Trophoblast cell (in vitro differentiated cells and primary cell): ENCODE measurements around the gene ATXN1.
A peak's percentile ranks its signal among the peaks of the same experiment; 100 is the strongest.

ENCODE experiments used
- DNase-seq, 2 donors: peaks; one replicate each; pipeline ENCODE4 v3.0.0-alpha.2; 2016
- H2AFZ ChIP-seq: 2 replicates; pipeline ENCODE4 v1.6.1; 2013; ENCODE audit warnings: low read length, moderate library complexity, mild to moderate bottlenecking; ENCODE audit not compliant: insufficient read depth, poor library complexity
- H2AK5ac ChIP-seq: 2 replicates; pipeline ENCODE4 v1.6.1; 2013; ENCODE audit warnings: mild to moderate bottlenecking, low read length
- H2BK120ac ChIP-seq: 2 replicates; pipeline ENCODE4 v1.6.1; 2013; ENCODE audit warnings: low read length, mild to moderate bottlenecking, moderate library complexity; ENCODE audit not compliant: insufficient read depth, poor library complexity
- H2BK12ac ChIP-seq: 2 replicates; pipeline ENCODE4 v1.6.1; 2013; ENCODE audit warnings: mild to moderate bottlenecking, low read length, moderate library complexity
- H2BK5ac ChIP-seq: 2 replicates; pipeline ENCODE4 v1.6.1; 2013; ENCODE audit warnings: low read length, low read depth, moderate library complexity, mild to moderate bottlenecking; ENCODE audit not compliant: poor library complexity
- H3K14ac ChIP-seq: 2 replicates; pipeline ENCODE4 v1.6.1; 2013; ENCODE audit warnings: mild to moderate bottlenecking, low read length
- H3K18ac ChIP-seq: 2 replicates; pipeline ENCODE4 v1.6.1; 2013; ENCODE audit warnings: mild to moderate bottlenecking, low read length
- H3K23ac ChIP-seq: 2 replicates; pipeline ENCODE4 v1.6.1; 2013; ENCODE audit warnings: low read length
- H3K27ac ChIP-seq: 2 replicates; pipeline ENCODE4 v1.5.1; 2013; ENCODE audit warnings: low read depth, mild to moderate bottlenecking, inconsistent platforms, low read length, moderate library complexity
- H3K27me3 ChIP-seq: 2 replicates; pipeline ENCODE4 v1.6.1; 2013; ENCODE audit warnings: inconsistent platforms, mild to moderate bottlenecking, low read length, moderate library complexity; ENCODE audit not compliant: insufficient read depth
- H3K36me3 ChIP-seq, 2 experiments: 1 replicate in 1 of 2; 2 replicates in 1 of 2; pipeline ENCODE4 v1.6.1; 2013; ENCODE audit warnings: low read length in 2 of 2, mild to moderate bottlenecking in 2 of 2, moderate library complexity in 1 of 2; ENCODE audit not compliant: insufficient read depth in 2 of 2, control insufficient read depth in 1 of 2
- H3K4ac ChIP-seq: 2 replicates; pipeline ENCODE4 v1.6.1; 2013; ENCODE audit warnings: low read depth, mild to moderate bottlenecking, low read length, moderate library complexity
- H3K4me1 ChIP-seq, 2 experiments: 1 replicate in 1 of 2; 2 replicates in 1 of 2; pipeline ENCODE4 v1.6.1; 2013; ENCODE audit warnings: low read length in 2 of 2, mild to moderate bottlenecking in 2 of 2, moderate library complexity in 1 of 2; ENCODE audit not compliant: insufficient read depth in 2 of 2, control insufficient read depth in 1 of 2
- H3K4me2 ChIP-seq: 2 replicates; pipeline ENCODE4 v1.6.1; 2013; ENCODE audit warnings: inconsistent platforms, mild to moderate bottlenecking, low read length, moderate library complexity
- H3K4me3 ChIP-seq: 2 replicates; pipeline ENCODE4 v1.5.1; 2013; ENCODE audit warnings: mild to moderate bottlenecking, low read depth, low read length, inconsistent platforms
- H3K79me1 ChIP-seq: one replicate; pipeline ENCODE4 v1.6.1; 2013; ENCODE audit warnings: low read length
- H3K79me2 ChIP-seq: 2 replicates; pipeline ENCODE4 v1.6.1; 2013; ENCODE audit warnings: low read length, mild to moderate bottlenecking; ENCODE audit not compliant: control insufficient read depth, insufficient read depth, poor library complexity
- H3K9ac ChIP-seq: 2 replicates; pipeline ENCODE4 v1.6.1; 2013; ENCODE audit warnings: mild to moderate bottlenecking, low read length
- H3K9me3 ChIP-seq: 2 replicates; pipeline ENCODE4 v1.6.1; 2013; ENCODE audit warnings: low read depth, mild to moderate bottlenecking, control low read depth, inconsistent platforms, low read length; ENCODE audit not compliant: insufficient read depth
- H4K12ac ChIP-seq: 2 replicates; pipeline ENCODE4 v1.6.1; 2013; ENCODE audit warnings: low read depth, mild to moderate bottlenecking, low read length, moderate library complexity
- H4K8ac ChIP-seq: 2 replicates; pipeline ENCODE4 v1.6.1; 2013; ENCODE audit warnings: low read depth, mild to moderate bottlenecking, low read length, moderate library complexity
- H4K91ac ChIP-seq: one replicate; pipeline ENCODE4 v1.6.1; 2013; ENCODE audit warnings: low read depth, mild to moderate bottlenecking, low read length, moderate library complexity
- WGBS: extraction: QIAGEN DNeasy Blood & Tissue Kit; methylation state at CpG from one replicate; pipeline ENCODE4 v1.1.7; 2013; ENCODE audit warnings: missing lambda C conversion rate; ENCODE audit not compliant: insufficient read length, insufficient coverage; ENCODE audit errors: extremely low coverage; 5-methylcytosine and 5-hydroxymethylcytosine counted together

The ATXN1 gene

DNA sequence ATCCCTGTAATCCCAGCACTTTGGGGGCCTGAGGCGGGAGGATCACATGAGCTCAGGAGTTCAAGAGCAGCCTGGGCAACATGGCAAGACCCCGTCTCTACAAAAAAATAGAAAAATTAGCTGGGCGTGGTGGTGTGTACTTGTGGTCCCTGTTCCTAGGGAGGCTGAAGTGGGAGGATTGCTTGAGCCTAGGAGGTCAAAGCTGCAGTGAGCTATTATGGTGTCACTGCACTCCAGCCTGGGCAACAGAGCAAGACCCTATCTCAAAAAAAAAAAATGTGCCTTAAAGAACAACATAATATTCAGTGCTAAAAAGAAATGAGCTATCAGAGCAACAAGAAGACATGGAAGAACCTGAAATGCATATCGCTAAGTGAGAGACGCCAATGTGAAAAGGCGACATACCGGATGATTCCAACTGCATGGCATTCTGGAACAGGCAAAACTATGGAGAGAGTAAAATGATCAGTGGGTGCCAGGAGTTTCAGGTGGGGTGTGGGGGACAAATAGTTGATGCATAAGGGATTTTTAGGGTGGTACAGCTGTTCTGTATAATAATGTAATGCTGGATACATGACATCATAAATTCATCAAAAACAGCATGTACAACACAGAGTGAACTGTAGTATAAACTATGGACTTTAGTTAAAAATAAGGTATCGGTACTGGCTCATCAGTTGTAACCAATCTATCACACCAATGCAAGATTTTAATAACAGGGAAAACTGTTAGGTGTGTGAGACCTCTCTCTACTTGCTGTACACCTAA, 442.1 kb downstream of the ATXN1 start:
- Histone ChIP-seq H4K8ac (no peak overlapping the region), H2AFZ (no peak overlapping the region), H3K27me3 (no peaks in the 10 kb centered on the region), H3K4me1 (peaks cover 12 to 15% of the 10 kb centered on the region in 2 experiments), H2BK5ac (no peak overlapping the region), H2AK5ac (no peak overlapping the region), H3K4me2 (no peak overlapping the region), H3K36me3 (no peaks in the 10 kb centered on the region), H3K79me2 (no peaks in the 10 kb centered on the region), H4K91ac (no peak overlapping the region), H3K79me1 (peaks cover 4% of the 10 kb centered on the region), H2BK12ac (no peak overlapping the region), H3K27ac (no peak overlapping the region), H3K14ac (no peak overlapping the region), H3K23ac (no peak overlapping the region), H4K12ac (no peak overlapping the region), H2BK120ac (no peak overlapping the region), H3K9me3 (peaks cover 1% of the 10 kb centered on the region), H3K4me3 (no peak overlapping the region), H3K9ac (no peak overlapping the region), H3K4ac (no peak overlapping the region), H3K18ac (no peak overlapping the region)
- no CpG with 5 or more reads among the region's 8 CpGs for WGBS
- no peak for DNase-seq

DNA sequence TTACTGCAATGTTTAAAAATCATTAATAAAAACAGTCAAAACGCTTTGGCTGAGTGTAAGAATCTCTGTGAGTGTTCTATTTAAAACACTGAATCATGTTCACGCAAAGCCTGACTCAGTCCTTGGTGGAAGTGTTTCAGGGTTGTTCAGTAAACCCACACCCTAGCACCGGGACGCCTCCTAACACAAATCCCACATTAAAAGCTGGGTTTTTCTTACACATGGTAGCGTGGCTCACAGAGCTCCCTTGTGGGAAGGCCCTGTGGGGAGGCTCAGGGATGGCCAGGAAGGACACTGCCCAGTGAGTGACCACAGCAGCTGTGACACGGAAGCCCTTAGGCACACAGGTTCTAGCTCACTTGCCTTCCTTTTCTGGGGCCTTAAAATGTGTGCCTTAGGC, 442.7 kb downstream of the ATXN1 start:
- no peak overlapping the region for H4K91ac ChIP-seq
- no peak overlapping the region for H2BK120ac ChIP-seq
- H3K9me3 ChIP-seq: peaks cover 1% of the 10 kb centered on the region
- no peaks in the 10 kb centered on the region for H3K36me3 ChIP-seq
- H3K4me1 ChIP-seq: peaks cover 12 to 15% of the 10 kb centered on the region in 2 experiments
- no peak overlapping the region for H2BK12ac ChIP-seq
- no peak overlapping the region for H2BK5ac ChIP-seq
- no peak overlapping the region for H3K4me3 ChIP-seq
- H3K4me2 ChIP-seq: no peak overlapping the region
- no peaks in the 10 kb centered on the region for H3K27me3 ChIP-seq
- H2AFZ ChIP-seq: no peak overlapping the region
- H3K18ac ChIP-seq: no peak overlapping the region
- H3K23ac ChIP-seq: no peak overlapping the region
- H2AK5ac ChIP-seq: peak overlapping the region; percentile 10
- no peak overlapping the region for H3K9ac ChIP-seq
- H3K79me1 ChIP-seq: peaks cover 4% of the 10 kb centered on the region
- H4K12ac ChIP-seq: no peak overlapping the region
- no peak for DNase-seq
- no peak overlapping the region for H3K14ac ChIP-seq
- no peaks in the 10 kb centered on the region for H3K79me2 ChIP-seq
- H4K8ac ChIP-seq: no peak overlapping the region
- no peak overlapping the region for H3K27ac ChIP-seq
- no CpG with 5 or more reads among the region's 6 CpGs for WGBS
- H3K4ac ChIP-seq: no peak overlapping the region

DNA sequence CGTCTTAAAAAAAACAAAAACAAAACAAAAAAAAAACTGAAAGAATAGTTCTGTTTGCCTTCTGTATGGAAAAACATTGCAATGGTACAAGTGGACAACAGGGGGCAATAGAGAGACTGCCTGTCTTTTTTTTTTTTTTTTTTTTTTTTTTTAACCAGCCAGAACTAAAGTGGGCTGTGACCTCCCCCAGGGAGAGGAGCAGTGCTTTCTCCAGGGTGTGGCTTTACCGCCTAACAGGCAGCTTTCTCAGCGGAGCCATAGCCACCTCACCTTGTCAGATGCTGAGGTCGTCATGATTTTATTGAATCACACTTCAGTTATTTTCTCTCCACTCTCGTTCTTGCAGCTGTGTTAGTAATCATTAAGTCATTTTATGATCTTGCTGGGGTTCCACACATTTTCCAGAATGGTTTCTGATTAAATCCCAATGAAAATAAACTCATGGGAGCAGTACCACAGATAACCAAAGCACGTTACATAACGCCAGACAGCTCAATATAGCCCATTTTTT, 444.5 kb downstream of the ATXN1 start:
- peaks cover 1% of the 10 kb centered on the region for H3K9me3 ChIP-seq
- H3K9ac ChIP-seq: no peak overlapping the region
- no peak overlapping the region for H3K23ac ChIP-seq
- peak in 1 of 2 donors; percentile 53 for DNase-seq
- no peak overlapping the region for H4K91ac ChIP-seq
- H4K8ac ChIP-seq: no peak overlapping the region
- no peak overlapping the region for H3K4ac ChIP-seq
- no peak overlapping the region for H3K4me2 ChIP-seq
- H3K36me3 ChIP-seq: no peaks in the 10 kb centered on the region
- H2BK5ac ChIP-seq: no peak overlapping the region
- H3K27me3 ChIP-seq: no peaks in the 10 kb centered on the region
- H2AK5ac ChIP-seq: no peak overlapping the region
- H2AFZ ChIP-seq: no peak overlapping the region
- H3K4me3 ChIP-seq: no peak overlapping the region
- no peak overlapping the region for H2BK120ac ChIP-seq
- no peak overlapping the region for H2BK12ac ChIP-seq
- no peak overlapping the region for H3K27ac ChIP-seq
- peaks cover 10 to 15% of the 10 kb centered on the region in 2 experiments for H3K4me1 ChIP-seq
- no peak overlapping the region for H3K18ac ChIP-seq
- H3K79me1 ChIP-seq: peaks cover 4% of the 10 kb centered on the region
- WGBS: no CpG with 5 or more reads among the region's 7 CpGs
- no peak overlapping the region for H3K14ac ChIP-seq
- H3K79me2 ChIP-seq: no peaks in the 10 kb centered on the region
- H4K12ac ChIP-seq: no peak overlapping the region

DNA sequence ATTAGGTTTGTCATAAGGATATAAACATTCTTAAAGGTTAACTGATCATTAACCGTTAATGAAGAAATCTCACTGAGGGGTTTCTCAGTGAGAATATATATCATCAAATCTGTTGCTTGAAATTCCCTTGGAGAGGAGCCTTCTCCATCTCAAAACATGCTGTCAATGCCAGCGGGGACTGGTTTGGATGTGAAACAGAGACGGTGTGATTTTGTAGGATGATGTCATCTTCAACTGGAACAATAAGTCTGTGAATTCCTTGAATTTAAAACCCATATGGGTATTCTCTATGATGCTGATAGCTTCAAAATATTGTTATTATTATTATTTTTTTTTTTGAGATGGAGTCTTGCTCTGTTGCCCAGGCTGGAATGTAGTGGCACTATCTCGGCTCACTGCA, 447.0 kb downstream of the ATXN1 start:
- no peak overlapping the region for H3K18ac ChIP-seq
- no peaks in the 10 kb centered on the region for H3K27me3 ChIP-seq
- no peak overlapping the region for H3K14ac ChIP-seq
- no peak overlapping the region for H3K23ac ChIP-seq
- no peak overlapping the region for H3K4ac ChIP-seq
- H2AK5ac ChIP-seq: no peak overlapping the region
- WGBS: no CpG with 5 or more reads among the region's 4 CpGs
- H2AFZ ChIP-seq: no peak overlapping the region
- H2BK120ac ChIP-seq: no peak overlapping the region
- H3K4me2 ChIP-seq: no peak overlapping the region
- no peak overlapping the region for H2BK12ac ChIP-seq
- no peak overlapping the region for H3K27ac ChIP-seq
- no peak overlapping the region for H4K8ac ChIP-seq
- H3K79me1 ChIP-seq: no peaks in the 10 kb centered on the region
- peaks cover 0 to 3% of the 10 kb centered on the region in 2 experiments for H3K4me1 ChIP-seq
- no peaks in the 10 kb centered on the region for H3K79me2 ChIP-seq
- H4K12ac ChIP-seq: no peak overlapping the region
- H3K9me3 ChIP-seq: peaks cover 1% of the 10 kb centered on the region
- no peaks in the 10 kb centered on the region for H3K36me3 ChIP-seq
- H3K9ac ChIP-seq: no peak overlapping the region
- H2BK5ac ChIP-seq: no peak overlapping the region
- no peak overlapping the region for H4K91ac ChIP-seq
- DNase-seq: no peak
- H3K4me3 ChIP-seq: no peak overlapping the region
